DOHH2 (cell line): ENCODE measurements around the gene MCF2L.

Source experiments
- H3F3A ChIP-seq: fragments of 200-600 bp; sonication (generic), shearing (Covaris generic); 2 replicates; pipeline ENCODE4 v1.6.0; 2016; ENCODE audit warnings: antibody characterized with exemption, mild to moderate bottlenecking; ENCODE audit not compliant: control insufficient read depth, insufficient read depth
- H3K27ac ChIP-seq: fragments of 200-600 bp; sonication (generic); 2 replicates; pipeline ENCODE4 v1.5.1; 2014; ENCODE audit warnings: low read depth, mild to moderate bottlenecking, low read length, moderate library complexity
- H3K27me3 ChIP-seq: fragments of 200-600 bp; sonication (generic); 2 replicates; pipeline ENCODE4 v1.6.1; 2014; ENCODE audit warnings: mild to moderate bottlenecking, low read length, mixed read lengths; ENCODE audit not compliant: control insufficient read depth
- H3K36me3 ChIP-seq: fragments of 200-600 bp; sonication (generic); 2 replicates; pipeline ENCODE4 v1.6.1; 2014; ENCODE audit warnings: mild to moderate bottlenecking, low read length, moderate library complexity, mixed read lengths; ENCODE audit not compliant: control insufficient read depth
- H3K4me1 ChIP-seq: fragments of 200-600 bp; sonication (generic); 2 replicates; pipeline ENCODE4 v1.6.1; 2014; ENCODE audit warnings: mild to moderate bottlenecking, low read length, mixed read lengths; ENCODE audit not compliant: control insufficient read depth
- H3K4me2 ChIP-seq: fragments of 200-600 bp; sonication (generic); 2 replicates; pipeline ENCODE4 v1.6.0; 2014; ENCODE audit warnings: mild to moderate bottlenecking, low read length, moderate library complexity
- H3K4me3 ChIP-seq: fragments of 200-600 bp; sonication (generic); 2 replicates; pipeline ENCODE4 v1.5.1; 2014; ENCODE audit warnings: mild to moderate bottlenecking, low read length, mixed read lengths
- H3K79me2 ChIP-seq: fragments of 200-600 bp; sonication (generic); 2 replicates; pipeline ENCODE4 v1.6.1; 2014; ENCODE audit warnings: mild to moderate bottlenecking, low read length, mixed read lengths; ENCODE audit not compliant: control insufficient read depth
- H3K9me2 ChIP-seq: fragments of 200-600 bp; sonication (generic); replicated peaks from 2 replicates; pipeline ENCODE4 v1.6.1; 2014; ENCODE audit warnings: mild to moderate bottlenecking, low read length, mixed read lengths; ENCODE audit not compliant: control insufficient read depth
- H3K9me3 ChIP-seq: fragments of 200-600 bp; sonication (generic); 2 replicates; pipeline ENCODE4 v1.6.1; 2014; ENCODE audit warnings: antibody characterized with exemption, low read length, mixed read lengths; ENCODE audit not compliant: control insufficient read depth, insufficient read depth
- H4K20me1 ChIP-seq: fragments of 200-600 bp; sonication (generic); 2 replicates; pipeline ENCODE4 v1.6.0; 2014; ENCODE audit warnings: low read depth, mild to moderate bottlenecking, antibody characterized with exemption, low read length, moderate library complexity; ENCODE audit not compliant: control insufficient read depth, insufficient read depth
- EZH2phosphoT487 ChIP-seq: fragments of 200-600 bp; sonication (generic); IDR thresholded peaks from 2 replicates; pipeline ENCODE4 v1.6.1; 2017; ENCODE audit warnings: borderline replicate concordance, mild to moderate bottlenecking, antibody characterized with exemption, low read length, moderate library complexity, mixed read lengths
- TF ChIP-seq, protein P1 (sequence below): fragments of 200-600 bp; sonication (generic); IDR thresholded peaks from one replicate; pipeline ENCODE4 v1.5.1; 2014; ENCODE audit warnings: antibody characterized with exemption, mild to moderate bottlenecking, low read depth, low read length; ENCODE audit not compliant: poor library complexity, severe bottlenecking

MCF2L gene

GRCh38 chr13:112965573-112966115, 3.4 kb upstream of the MCF2L start:
- Histone ChIP-seq H3F3A (no peaks in the 10 kb centered on the region), H3K27me3 (peaks cover 18% of the 10 kb centered on the region)

DNA sequence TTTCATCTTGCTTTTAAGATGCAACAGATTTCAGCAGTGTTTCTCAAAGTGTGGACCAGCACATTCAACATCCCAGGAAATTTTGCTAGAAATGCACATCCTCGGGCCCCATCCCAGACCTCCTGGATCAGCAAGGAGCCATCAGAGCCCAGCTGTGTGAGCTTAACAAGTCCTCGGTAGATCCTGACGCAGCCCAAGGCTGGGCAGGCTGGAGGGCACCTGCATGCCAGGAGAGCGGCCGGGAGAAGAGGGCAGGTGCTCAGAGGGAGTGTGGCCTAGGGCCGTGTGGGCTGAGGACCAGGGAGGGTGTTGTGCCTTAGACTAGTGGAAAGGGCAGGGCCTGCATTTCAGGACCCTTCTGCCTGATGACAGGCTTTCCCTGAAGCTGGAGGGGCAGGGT, 2.2 kb upstream of the MCF2L start:
- Histone ChIP-seq H3K4me2 (no peak overlapping the region), H4K20me1 (no peaks in the 10 kb centered on the region), H3K27me3 (peaks cover 23% of the 10 kb centered on the region), H3K4me1 (peaks cover 13% of the 10 kb centered on the region), H3K9me2 (no peaks in the 10 kb centered on the region), H3K27ac (no peak overlapping the region), H3K36me3 (no peaks in the 10 kb centered on the region), H3K79me2 (no peaks in the 10 kb centered on the region), H3F3A (no peaks in the 10 kb centered on the region), H3K4me3 (no peak overlapping the region), H3K9me3 (no peaks in the 10 kb centered on the region)
- TF ChIP-seq, protein P1, sequence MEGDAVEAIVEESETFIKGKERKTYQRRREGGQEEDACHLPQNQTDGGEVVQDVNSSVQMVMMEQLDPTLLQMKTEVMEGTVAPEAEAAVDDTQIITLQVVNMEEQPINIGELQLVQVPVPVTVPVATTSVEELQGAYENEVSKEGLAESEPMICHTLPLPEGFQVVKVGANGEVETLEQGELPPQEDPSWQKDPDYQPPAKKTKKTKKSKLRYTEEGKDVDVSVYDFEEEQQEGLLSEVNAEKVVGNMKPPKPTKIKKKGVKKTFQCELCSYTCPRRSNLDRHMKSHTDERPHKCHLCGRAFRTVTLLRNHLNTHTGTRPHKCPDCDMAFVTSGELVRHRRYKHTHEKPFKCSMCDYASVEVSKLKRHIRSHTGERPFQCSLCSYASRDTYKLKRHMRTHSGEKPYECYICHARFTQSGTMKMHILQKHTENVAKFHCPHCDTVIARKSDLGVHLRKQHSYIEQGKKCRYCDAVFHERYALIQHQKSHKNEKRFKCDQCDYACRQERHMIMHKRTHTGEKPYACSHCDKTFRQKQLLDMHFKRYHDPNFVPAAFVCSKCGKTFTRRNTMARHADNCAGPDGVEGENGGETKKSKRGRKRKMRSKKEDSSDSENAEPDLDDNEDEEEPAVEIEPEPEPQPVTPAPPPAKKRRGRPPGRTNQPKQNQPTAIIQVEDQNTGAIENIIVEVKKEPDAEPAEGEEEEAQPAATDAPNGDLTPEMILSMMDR = no peak
- TF ChIP-seq EZH2phosphoT487 = no peak

More at GRCh38 chr13:112965573-112966115, 3.4 kb upstream of the MCF2L start:
- Histone ChIP-seq H3K4me2 (no peak overlapping the region), H3K9me3 (no peaks in the 10 kb centered on the region), H3K4me3 (no peak overlapping the region), H3K4me1 (peaks cover 13% of the 10 kb centered on the region), H3K79me2 (no peaks in the 10 kb centered on the region), H3K27ac (no peak overlapping the region), H3K9me2 (no peaks in the 10 kb centered on the region), H4K20me1 (no peaks in the 10 kb centered on the region), H3K36me3 (no peaks in the 10 kb centered on the region)
- TF ChIP-seq, protein P1 = no peak
- no peak for TF ChIP-seq EZH2phosphoT487

DNA sequence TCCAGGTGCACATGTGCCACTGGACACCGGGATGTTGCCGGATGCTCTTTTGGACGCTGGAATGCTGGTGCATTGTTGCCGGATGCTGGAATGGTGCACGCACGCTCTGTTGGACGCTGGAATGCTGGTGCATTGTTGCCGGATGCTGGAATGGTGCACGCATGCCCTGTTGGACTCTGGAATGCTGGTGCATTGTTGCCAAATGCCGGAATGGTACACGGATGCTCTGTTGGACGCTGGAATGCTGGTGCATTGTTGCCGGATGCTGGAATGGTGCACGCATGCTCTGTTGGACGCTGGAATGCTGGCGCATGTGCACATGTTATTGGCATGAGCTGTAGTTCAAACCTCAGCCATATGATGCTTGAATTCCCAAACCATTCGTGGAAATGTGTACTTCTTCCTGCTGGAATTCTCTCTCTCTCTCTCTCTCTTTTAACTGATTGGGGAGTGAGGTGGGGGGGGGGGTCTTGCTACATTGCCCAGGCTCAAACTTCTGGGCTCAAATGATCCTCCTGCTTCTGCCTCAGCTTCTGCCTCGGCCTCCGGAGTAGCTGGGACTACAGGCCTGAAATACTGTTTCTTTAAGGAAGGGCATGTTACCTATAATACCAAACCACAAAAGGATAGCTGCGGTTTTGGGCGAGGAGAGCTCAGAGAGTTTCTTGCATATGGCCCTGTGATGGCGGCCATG, 1.2 kb upstream of the MCF2L start:
- Histone ChIP-seq H3K4me1 (peaks cover 13% of the 10 kb centered on the region), H3K36me3 (no peaks in the 10 kb centered on the region), H3K79me2 (no peaks in the 10 kb centered on the region), H3K9me3 (no peaks in the 10 kb centered on the region), H4K20me1 (no peaks in the 10 kb centered on the region), H3K27ac (no peak overlapping the region), H3K9me2 (no peaks in the 10 kb centered on the region), H3K4me3 (peak overlapping the region; percentile 76; the same call in 1 of the 2 replicates), H3K27me3 (peaks cover 23% of the 10 kb centered on the region), H3K4me2 (peak overlapping the region; percentile 79; the same call in 1 of the 2 replicates), H3F3A (no peaks in the 10 kb centered on the region)
- TF ChIP-seq EZH2phosphoT487 = no peak
- TF ChIP-seq, protein P1 = no peak
